Liver (tissue), 9 donors: Measurements from ENCODE around the gene PAXIP1. TPM values are rescaled to one million over a fixed set of nuclear protein-coding genes. Genes with fewer than 3 reads are reported as not detected.
A peak's percentile ranks its signal among the peaks of the same experiment; 100 is the strongest.

Experiments
- DNase-seq: peaks from one replicate; pipeline ENCODE4 v3.0.0-alpha.2; 2017; ENCODE audit warnings: low spot score
- H3K27ac ChIP-seq, 2 donors: one replicate each; pipeline ENCODE4 v1.7.0; 2013; ENCODE audit warnings: inconsistent platforms in 2 of 2, low read length in 2 of 2, control low read depth in 1 of 2, low read depth in 1 of 2, mild to moderate bottlenecking in 1 of 2
- H3K27me3 ChIP-seq, 4 donors: one replicate each; pipeline versions ENCODE4 v1.6.1 to v1.7.0; 2013; ENCODE audit warnings: low read length in 3 of 4, inconsistent platforms in 1 of 4, mild to moderate bottlenecking in 1 of 4, moderate library complexity in 1 of 4; ENCODE audit not compliant: control insufficient read depth in 4 of 4, insufficient read depth in 4 of 4
- H3K36me3 ChIP-seq, 4 donors: one replicate each; pipeline versions ENCODE4 v1.6.1 to v1.7.0; 2013; ENCODE audit warnings: low read length in 3 of 4, mild to moderate bottlenecking in 3 of 4, low read depth in 1 of 4, moderate library complexity in 1 of 4; ENCODE audit not compliant: control insufficient read depth in 4 of 4, insufficient read depth in 3 of 4
- H3K4me1 ChIP-seq, 4 donors: one replicate each; pipeline versions ENCODE4 v1.6.1 to v1.7.0; 2013; ENCODE audit warnings: low read length in 3 of 4, mild to moderate bottlenecking in 3 of 4, moderate library complexity in 1 of 4; ENCODE audit not compliant: control insufficient read depth in 4 of 4, insufficient read depth in 4 of 4
- H3K4me3 ChIP-seq, 3 donors: one replicate each; pipeline versions ENCODE4 v1.6.1 to v1.7.0; 2013; ENCODE audit warnings: low read length in 3 of 3, control low read depth in 1 of 3, low read depth in 1 of 3, mild to moderate bottlenecking in 1 of 3
- H3K9ac ChIP-seq, 2 donors: one replicate each; pipeline ENCODE4 v1.7.0; 2013; ENCODE audit warnings: low read length in 2 of 2, mild to moderate bottlenecking in 2 of 2, moderate library complexity in 2 of 2, control low read depth in 1 of 2, low read depth in 1 of 2
- H3K9me3 ChIP-seq, 4 donors: one replicate each; pipeline versions ENCODE4 v1.6.1 to v1.7.0; 2013; ENCODE audit warnings: low read length in 3 of 4; ENCODE audit not compliant: control insufficient read depth in 4 of 4
- ATF3 ChIP-seq: IDR thresholded peaks from 2 replicates; pipeline ENCODE4 v1.6.1; 2016; ENCODE audit warnings: antibody characterized with exemption
- CTCF ChIP-seq: fragments of 150-350 bp; IDR thresholded peaks from 2 replicates; pipeline ENCODE4 v1.5.1; 2017; ENCODE audit warnings: improper control_type of control experiment, low read depth, low read length; ENCODE audit not compliant: missing input control
- EGR1 ChIP-seq, 2 donors: IDR thresholded peaks; 2 replicates each; pipeline ENCODE4 v1.6.1; 2016 to 2018; ENCODE audit warnings: antibody characterized with exemption in 2 of 2, low read depth in 2 of 2
- FOXA1 ChIP-seq: IDR thresholded peaks from 2 replicates; pipeline ENCODE4 v1.6.1; 2016; ENCODE audit warnings: antibody characterized with exemption
- FOXA2 ChIP-seq: IDR thresholded peaks from 2 replicates; pipeline ENCODE4 v1.6.1; 2016; ENCODE audit warnings: antibody characterized with exemption
- GABPA ChIP-seq, 2 donors: IDR thresholded peaks in 1 of 2; conservative IDR thresholded peaks in 1 of 2; 2 replicates each; pipeline ENCODE4 v1.6.1; 2016; ENCODE audit warnings: antibody characterized with exemption in 2 of 2, mild to moderate bottlenecking in 1 of 2, moderate library complexity in 1 of 2
- HNF4A ChIP-seq, 2 donors: conservative IDR thresholded peaks; 2 replicates each; pipeline ENCODE4 v1.6.1; 2016; ENCODE audit warnings: antibody characterized with exemption in 2 of 2, mild to moderate bottlenecking in 2 of 2
- HNF4G ChIP-seq: IDR thresholded peaks from 2 replicates; pipeline ENCODE4 v1.6.1; 2016; ENCODE audit warnings: antibody characterized with exemption
- JUND ChIP-seq, 2 donors: IDR thresholded peaks; 2 replicates each; pipeline ENCODE4 v1.6.1; 2016; ENCODE audit warnings: antibody characterized with exemption in 2 of 2
- MAX ChIP-seq: IDR thresholded peaks from 2 replicates; pipeline ENCODE4 v1.6.1; 2016; ENCODE audit warnings: antibody characterized with exemption
- NR2F2 ChIP-seq: IDR thresholded peaks from 2 replicates; pipeline ENCODE4 v1.6.1; 2016; ENCODE audit warnings: antibody characterized with exemption
- RAD21 ChIP-seq, 2 donors: IDR thresholded peaks; 2 replicates each; pipeline ENCODE4 v1.6.1; 2016; ENCODE audit warnings: antibody characterized with exemption in 2 of 2, mild to moderate bottlenecking in 2 of 2
- RXRA ChIP-seq, 2 donors: IDR thresholded peaks; 2 replicates each; pipeline ENCODE4 v1.6.1; 2017 to 2018; ENCODE audit warnings: antibody characterized with exemption in 2 of 2, mild to moderate bottlenecking in 1 of 2
- TAF1 ChIP-seq: conservative IDR thresholded peaks from 2 replicates; pipeline ENCODE4 v1.6.1; 2016; ENCODE audit warnings: antibody characterized with exemption, mild to moderate bottlenecking
- YY1 ChIP-seq: IDR thresholded peaks from 2 replicates; pipeline ENCODE4 v1.6.1; 2016; ENCODE audit warnings: antibody characterized with exemption, mild to moderate bottlenecking
- ZBTB33 ChIP-seq: IDR thresholded peaks from 2 replicates; pipeline ENCODE4 v1.6.1; 2016; ENCODE audit warnings: antibody characterized with exemption
- WGBS: extraction: QIAGEN DNeasy Blood & Tissue Kit; methylation state at CpG from one replicate; pipeline ENCODE4 v1.1.7; 2013; 5-methylcytosine and 5-hydroxymethylcytosine counted together
- polyA plus RNA-seq, 2 donors: library from polyadenylated mRNA; stranded (reverse) in 1 of 2; unstranded in 1 of 2; fragments of 200-250 nt in 1 of 2; fragments of >200 nt in 1 of 2; fragmentation: Nextera tagmentation in 1 of 2; extraction: Ambion mirVana in 1 of 2; gene quantifications; one replicate each; pipeline versions ENCODE4 v1.2.1 to v1.2.3, GENCODE V29; 2013 to 2015
- total RNA-seq, 2 donors: library from RNA; depleted of rRNA; stranded (reverse); fragments of >200 nt; gene quantifications; one replicate each; pipeline ENCODE4 v1.2.3, GENCODE V29; 2014
- donor health status: healthy.
- donor health status: healthy.
- donor health status: healthy.
- donor health status: healthy.
- donor health status: healthy.

The PAXIP1 gene
- total and polyA plus RNA-seq, 4 donors = 2.0 to 10.1 (median 5.8) TPM

- Histone ChIP-seq H3K27ac (no peak overlapping the region), H3K36me3 (no peaks in the 10 kb centered on the region), H3K4me1 (no peaks in the 10 kb centered on the region), H3K9me3 (no peaks in the 10 kb centered on the region), H3K4me3 (no peak overlapping the region), H3K9ac (no peak overlapping the region), H3K27me3 (no peaks in the 10 kb centered on the region)
- TF ChIP-seq RAD21 (IDR thresholded peaks at IDR 0.05) (peak; percentile 7 to 32), ZBTB33 (no peak)
- WGBS = 53% methylated on average over 6 of the region's 6 CpGs
- DNase-seq = no peak
These were observed 30.1 kb upstream of the PAXIP1 start for GRCh38 chr7:155032978-155033377.

DNA sequence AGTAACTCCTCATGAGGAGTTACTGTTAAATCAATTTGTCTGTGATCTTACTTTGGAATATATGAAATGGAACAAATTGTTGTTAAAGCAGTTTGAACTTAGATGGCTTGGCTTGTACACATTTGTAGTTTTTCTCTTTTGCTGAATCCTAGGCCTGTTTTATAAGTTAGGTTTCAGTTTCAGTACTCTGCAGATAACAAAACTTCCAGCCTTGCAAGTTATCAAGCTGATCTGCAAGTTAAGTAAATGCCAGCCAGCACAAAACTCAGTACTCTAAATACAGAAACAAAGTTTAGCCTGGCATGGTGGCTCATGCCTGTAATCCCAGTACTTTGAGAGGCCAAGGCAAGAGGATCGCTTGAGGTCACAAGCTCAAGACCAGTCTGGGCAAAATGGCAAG lies 25.0 kb upstream of the PAXIP1 start:
- no peak for TF ChIP-seq TAF1
- TF ChIP-seq MAX = no peak
- TF ChIP-seq CTCF = no peak
- no peak for TF ChIP-seq ZBTB33
- TF ChIP-seq YY1 = no peak
- no peak for TF ChIP-seq HNF4A (conservative IDR thresholded peaks at IDR 0.05)
- TF ChIP-seq GABPA (IDR thresholded peaks at IDR 0.05 in 1 of 2, conservative IDR thresholded peaks at IDR 0.05 in 1 of 2) = no peak
- TF ChIP-seq FOXA1 = no peak
- no peak for TF ChIP-seq EGR1 (IDR thresholded peaks at IDR 0.05; ENCODE audit: low read depth in 2 of 2)
- no peak for TF ChIP-seq NR2F2
- TF ChIP-seq JUND (IDR thresholded peaks at IDR 0.05) = no peak
- no peak for DNase-seq
- Histone ChIP-seq H3K36me3 (no peaks in the 10 kb centered on the region), H3K4me3 (no peak overlapping the region), H3K27ac (no peak overlapping the region), H3K9me3 (no peaks in the 10 kb centered on the region), H3K9ac (no peak overlapping the region), H3K27me3 (peaks cover 0 to 5% (median 0%) of the 10 kb centered on the region in 4 donors), H3K4me1 (no peaks in the 10 kb centered on the region)
- WGBS = 94% methylated on average over 1 of the region's 1 CpG

DNA sequence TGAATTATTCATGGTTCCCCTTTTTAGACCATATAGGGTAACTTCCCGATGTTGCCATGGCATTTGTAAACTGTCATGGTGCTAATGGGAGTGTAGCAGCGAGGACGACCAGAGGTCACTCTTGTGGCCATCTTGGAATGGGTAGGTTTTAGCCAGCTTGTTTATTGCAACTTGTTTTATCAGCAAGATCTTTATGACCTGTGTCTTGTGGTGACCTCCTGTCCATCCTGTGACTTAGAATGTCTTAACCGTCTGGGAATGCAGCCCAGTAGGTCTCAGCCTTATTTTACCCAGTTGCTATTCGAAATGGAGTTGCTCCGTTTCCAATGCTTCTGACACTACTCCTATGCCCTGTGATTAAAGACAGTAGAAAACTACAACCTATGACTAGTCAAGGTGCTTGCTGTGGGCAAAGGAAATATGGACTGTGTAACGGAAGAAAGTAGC lies 18.8 kb upstream of the PAXIP1 start:
- DNase-seq = no peak
- WGBS = 73% methylated on average over 7 of the region's 7 CpGs
- no peak overlapping the region for H3K4me3 ChIP-seq
- H3K27me3 ChIP-seq = peaks cover 0 to 3% (median 0%) of the 10 kb centered on the region in 4 donors
- H3K4me1 ChIP-seq = no peaks in the 10 kb centered on the region
- no peak overlapping the region for H3K9ac ChIP-seq
- H3K27ac ChIP-seq = no peak overlapping the region
- no peaks in the 10 kb centered on the region for H3K36me3 ChIP-seq
- no peaks in the 10 kb centered on the region for H3K9me3 ChIP-seq
- TF ChIP-seq YY1 = no peak
- no peak for TF ChIP-seq RAD21 (IDR thresholded peaks at IDR 0.05)
- no peak for TF ChIP-seq ATF3
- no peak for TF ChIP-seq FOXA2
- no peak for TF ChIP-seq GABPA (IDR thresholded peaks at IDR 0.05 in 1 of 2, conservative IDR thresholded peaks at IDR 0.05 in 1 of 2)
- no peak for TF ChIP-seq CTCF
- no peak for TF ChIP-seq NR2F2
- TF ChIP-seq EGR1 (IDR thresholded peaks at IDR 0.05; ENCODE audit: low read depth in 2 of 2) = no peak
- TF ChIP-seq TAF1 = no peak
- no peak for TF ChIP-seq JUND (IDR thresholded peaks at IDR 0.05)
- no peak for TF ChIP-seq HNF4G
- no peak for TF ChIP-seq ZBTB33
- TF ChIP-seq FOXA1 = no peak
- TF ChIP-seq RXRA (IDR thresholded peaks at IDR 0.05) = no peak
